Measurements from ENCODE around the gene JPH4.
"Not testable (repeated sequence)": the region's sequence is repeated elsewhere in the genome, so short reads cannot be mapped to it uniquely, and the experiment has no call there.

JPH4 gene

DNA sequence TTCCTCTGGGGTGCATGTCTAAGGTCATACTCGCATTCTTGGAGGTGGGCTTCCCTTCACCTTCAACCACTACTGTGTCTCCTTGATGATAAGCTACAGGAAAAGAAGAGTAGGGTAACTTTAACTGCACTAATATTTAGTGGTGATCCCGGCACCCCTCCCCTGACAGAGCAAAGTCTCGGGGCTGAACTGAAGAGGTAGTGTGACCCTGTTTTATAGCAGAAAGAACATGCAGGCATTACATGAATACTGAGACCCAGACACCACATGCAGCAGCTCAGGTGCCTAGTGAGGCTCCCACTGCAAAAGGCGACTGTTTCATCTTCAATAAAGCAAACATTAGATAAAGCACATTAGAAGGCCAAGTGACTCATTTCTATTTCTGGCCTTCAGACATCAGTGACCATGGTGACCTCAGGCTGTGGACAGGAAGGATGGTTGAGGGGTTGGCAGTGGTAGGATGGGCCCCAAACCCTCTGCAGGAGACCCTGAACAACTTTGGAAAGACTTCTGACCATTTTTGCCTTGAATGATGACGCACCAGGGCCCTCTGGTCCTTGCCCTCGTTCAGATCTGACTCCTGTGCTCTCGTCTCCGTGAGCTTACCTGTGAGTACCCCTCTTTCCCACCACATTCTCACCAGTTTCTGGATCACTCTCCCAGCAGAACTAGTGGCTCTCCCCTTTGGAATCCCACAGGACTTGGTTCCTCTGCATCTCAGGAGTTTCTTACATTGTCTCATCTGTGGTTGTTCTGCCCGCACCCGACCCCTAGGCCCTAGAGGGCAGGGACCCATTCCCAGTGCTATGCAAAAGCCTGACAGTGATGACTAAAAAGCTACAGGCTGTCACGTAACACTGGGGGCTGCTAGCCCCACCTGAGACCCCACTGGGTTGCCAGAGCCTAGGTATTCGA lies 23.8 kb upstream of the JPH4 start:
- no peak for DNase-seq (ENCODE audit: extremely low spot score)
- TF ChIP-seq CTCF (IDR thresholded peaks at IDR 0.05; ENCODE audit: control extremely low read depth, extremely low read depth, low read depth, missing control alignments), result no peak
- CTCF ChIA-PET, result interaction anchor here (0.7 to 7.7 kb wide), 8 partner anchors 12 to 328 kb away, joined by 3 to 59 read pairs (median 3); no protein-coding TSS in a partner anchor
- POLR2A ChIA-PET, result no interaction called here

DNA sequence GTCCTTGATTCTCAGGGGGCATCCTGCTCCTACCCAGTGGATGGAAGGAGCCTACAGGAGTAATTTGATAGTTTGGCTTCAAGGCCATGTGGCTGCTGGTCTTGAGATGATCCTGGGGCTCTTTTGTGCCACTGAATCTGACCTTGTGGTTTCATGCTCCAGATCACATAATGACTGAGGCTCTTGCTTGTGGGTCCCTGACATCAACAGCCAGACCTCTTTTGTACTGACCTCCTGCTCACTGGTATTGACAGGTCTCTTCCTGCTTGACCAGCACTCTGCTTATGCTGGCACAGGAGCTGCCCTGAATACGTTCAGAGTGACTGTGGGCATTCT lies 23.2 kb upstream of the JPH4 start:
- TF ChIP-seq CTCF (IDR thresholded peaks at IDR 0.05; ENCODE audit: control extremely low read depth, extremely low read depth, low read depth, missing control alignments), result no peak
- DNase-seq (ENCODE audit: extremely low spot score), result no peak
- CTCF ChIA-PET, result interaction anchor here (1.1 to 7.7 kb wide), 4 partner anchors 13 to 309 kb away, joined by 3 to 59 read pairs (median 12); no protein-coding TSS in a partner anchor
- POLR2A ChIA-PET, result no interaction called here

- ChIA-PET CTCF (interaction anchor here (1.1 to 7.7 kb wide), 7 partner anchors 10 to 309 kb away, joined by 3 to 59 read pairs (median 5); no protein-coding TSS in a partner anchor), POLR2A (no interaction called here)
- TF ChIP-seq CTCF (IDR thresholded peaks at IDR 0.05; ENCODE audit: control extremely low read depth, extremely low read depth, low read depth, missing control alignments), result no peak
- no peak for DNase-seq (ENCODE audit: extremely low spot score)
These were observed 22.8 kb upstream of the JPH4 start for GRCh38 chr14:23601424-23601823.

- POLR2A ChIA-PET, result no interaction called here
- TF ChIP-seq CTCF (IDR thresholded peaks at IDR 0.05; ENCODE audit: control extremely low read depth, extremely low read depth, low read depth, missing control alignments), result no peak
- CTCF ChIA-PET, result interaction anchor here (1.1 to 7.7 kb wide), 5 partner anchors 9 to 329 kb away, joined by 3 to 59 read pairs (median 4); no protein-coding TSS in a partner anchor
- DNase-seq (ENCODE audit: extremely low spot score), result no peak
These were observed 22.2 kb upstream of the JPH4 start for GRCh38 chr14:23600806-23601205.

DNA sequence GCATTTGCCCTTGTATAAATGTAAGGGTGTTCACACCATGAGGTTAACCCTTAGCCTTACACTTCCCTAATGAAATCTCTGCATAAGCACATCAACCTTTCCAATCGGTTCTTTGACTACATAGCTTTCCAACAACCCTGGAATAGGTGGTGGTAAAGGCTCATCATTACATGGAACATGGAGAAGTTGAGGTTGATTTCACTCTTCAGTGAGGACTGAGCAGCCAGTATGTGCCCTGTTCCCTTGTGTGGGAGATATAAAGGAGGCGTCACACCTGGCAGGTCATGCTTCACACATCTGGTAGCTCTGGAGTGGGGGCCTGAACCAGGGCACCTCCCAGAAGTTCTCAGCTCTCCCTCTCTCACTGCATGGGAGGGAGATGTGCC lies 21.7 kb upstream of the JPH4 start:
- ChIA-PET POLR2A (no interaction called here), CTCF (interaction anchor here (1.1 to 7.7 kb wide), 5 partner anchors 9 to 330 kb away, joined by 3 to 59 read pairs (median 4); no protein-coding TSS in a partner anchor)
- DNase-seq (ENCODE audit: extremely low spot score), result no peak
- no peak for TF ChIP-seq CTCF (IDR thresholded peaks at IDR 0.05; ENCODE audit: control extremely low read depth, extremely low read depth, low read depth, missing control alignments)

- DNase-seq (ENCODE audit: extremely low spot score); POLR2A ChIA-PET: not testable (repeated sequence)
- CTCF ChIA-PET, result interaction anchor here (1.2 to 4.2 kb wide), 3 partner anchors 31 to 317 kb away, joined by 3 to 12 read pairs (median 4); no protein-coding TSS in a partner anchor
These were observed 15.6 kb upstream of the JPH4 start for GRCh38 chr14:23594191-23594590.

DNA sequence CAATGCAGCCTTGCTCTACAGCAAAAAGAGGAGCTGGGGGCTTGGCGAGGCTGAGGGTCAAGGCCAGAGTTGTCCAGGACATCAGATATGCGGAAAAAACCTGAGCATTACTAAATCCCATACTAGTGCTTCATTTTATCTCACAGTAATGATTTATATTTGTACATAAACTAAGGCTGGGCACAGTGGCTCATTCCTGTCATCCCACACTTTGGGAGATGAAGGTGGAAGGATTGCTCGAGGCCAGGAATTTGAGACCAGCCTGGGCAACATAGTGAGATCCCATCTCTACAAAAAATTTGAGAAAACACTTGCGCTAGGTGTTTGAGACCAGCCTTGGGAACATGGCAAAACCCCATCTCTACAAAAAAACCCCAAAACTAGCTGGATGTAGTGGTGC lies 11.6 kb upstream of the JPH4 start:
- POLR2A ChIA-PET, result interaction anchor here (0.6 kb wide), 1 partner anchor 18 kb away, joined by 4 read pairs; no protein-coding TSS in a partner anchor
- DNase-seq (ENCODE audit: extremely low spot score), result no peak
- no peak for TF ChIP-seq CTCF (IDR thresholded peaks at IDR 0.05; ENCODE audit: control extremely low read depth, extremely low read depth, low read depth, missing control alignments)
- CTCF ChIA-PET, result interaction anchor here (0.8 to 4.3 kb wide), 14 partner anchors 9 to 341 kb away, joined by 3 to 95 read pairs (median 12); partner anchors contain the start of gene JPH4

Data from GM10248 (cell line).